IMR-90 (cell line): ENCODE measurements around the gene GARIN3. TPM values are rescaled to one million over a fixed set of nuclear protein-coding genes. Genes with fewer than 3 reads are reported as not detected.

Source experiments
- ATAC-seq: fragments of 200-7000 bp; cut with Tn5 transposase; 2 replicates; pipeline ENCODE4 v1.9.1; 2020; ENCODE audit warnings: low read depth, mild to moderate bottlenecking, moderate library complexity
- BruUV-seq: library from RNA; stranded (reverse); fragments of 400-500 nt; replicated peaks from 2 replicates; lab custom pipeline; 2021; lab: Mats Ljungman, UMichigan
- CTCF ChIA-PET: fragments of 300-600 bp; formaldehyde crosslinking; extraction: SDS; loops from one replicate; lab custom pipeline; 2021; ENCODE audit warnings: antibody characterized with exemption; lab: Yijun Ruan, JAX
- POLR2A ChIA-PET: fragments of 300-600 bp; sonication (Branson Sonifier 250); formaldehyde crosslinking; loops from one replicate; lab custom pipeline; 2022; ENCODE audit warnings: antibody characterized with exemption; ENCODE audit not compliant: unreplicated experiment; lab: Charles Lee
- DNase-seq: peaks from one replicate; pipeline ENCODE4 v3.0.0; 2013
- H2AFZ ChIP-seq: replicated peaks from 2 replicates; pipeline ENCODE3; 2013; ENCODE audit warnings: low read length, mild to moderate bottlenecking; ENCODE audit not compliant: poor library complexity
- H2AK5ac ChIP-seq: 2 replicates; pipeline ENCODE4 v1.6.1; 2013; ENCODE audit warnings: low read depth, low read length, inconsistent platforms
- H2AK9ac ChIP-seq: replicated peaks from 2 replicates; pipeline ENCODE3; 2013; ENCODE audit warnings: mild to moderate bottlenecking, low read depth, low read length, moderate library complexity; ENCODE audit not compliant: poor library complexity
- H2BK120ac ChIP-seq: 2 replicates; pipeline ENCODE4 v1.6.1; 2013; ENCODE audit warnings: low read depth, low read length, inconsistent platforms
- H2BK15ac ChIP-seq: 3 replicates; pipeline ENCODE4 v1.6.1; 2013; ENCODE audit warnings: low read depth, low read length, inconsistent platforms
- H2BK20ac ChIP-seq: 2 replicates; pipeline ENCODE4 v1.6.1; 2013; ENCODE audit warnings: low read depth, mild to moderate bottlenecking, inconsistent platforms, low read length, moderate library complexity
- H2BK5ac ChIP-seq: 2 replicates; pipeline ENCODE4 v1.6.1; 2013; ENCODE audit warnings: mild to moderate bottlenecking, low read depth, low read length, inconsistent platforms; ENCODE audit not compliant: poor library complexity, severe bottlenecking
- H3K14ac ChIP-seq: replicated peaks from 2 replicates; pipeline ENCODE4 v1.6.1; 2013; ENCODE audit warnings: low read depth, low read length, inconsistent platforms
- H3K18ac ChIP-seq: 2 replicates; pipeline ENCODE4 v1.6.1; 2013; ENCODE audit warnings: low read depth, low read length, control low read depth
- H3K23ac ChIP-seq: 2 replicates; pipeline ENCODE4 v1.6.1; 2013; ENCODE audit warnings: low read depth, low read length, inconsistent platforms
- H3K27ac ChIP-seq: 2 replicates; pipeline ENCODE4 v1.5.1; 2013; ENCODE audit warnings: mild to moderate bottlenecking, control low read depth, low read length; ENCODE audit not compliant: insufficient read depth
- H3K27me3 ChIP-seq: 2 replicates; pipeline ENCODE4 v1.6.1; 2013; ENCODE audit warnings: low read length; ENCODE audit not compliant: control insufficient read depth, insufficient read depth
- H3K36me3 ChIP-seq: 2 replicates; pipeline ENCODE4 v1.6.1; 2013; ENCODE audit warnings: low read length, mixed read lengths; ENCODE audit not compliant: control insufficient read depth, insufficient read depth
- H3K4ac ChIP-seq: 2 replicates; pipeline ENCODE4 v1.6.1; 2013; ENCODE audit warnings: low read depth, low read length, inconsistent platforms
- H3K4me1 ChIP-seq: 2 replicates; pipeline ENCODE4 v1.6.1; 2013; ENCODE audit warnings: low read length, mixed read lengths; ENCODE audit not compliant: control insufficient read depth, insufficient read depth
- H3K4me2 ChIP-seq: 2 replicates; pipeline ENCODE4 v1.6.1; 2013; ENCODE audit warnings: low read depth, mild to moderate bottlenecking, control low read depth, low read length, moderate library complexity
- H3K4me3 ChIP-seq: 2 replicates; pipeline ENCODE4 v1.5.1; 2013; ENCODE audit warnings: low read depth, mild to moderate bottlenecking, control low read depth, low read length, moderate library complexity; ENCODE audit not compliant: insufficient read depth
- H3K56ac ChIP-seq: 2 replicates; pipeline ENCODE4 v1.6.1; 2013; ENCODE audit warnings: low read length, inconsistent platforms; ENCODE audit not compliant: insufficient read depth; ENCODE audit errors: extremely low read depth
- H3K79me1 ChIP-seq, 2 experiments: 2 replicates each; pipeline ENCODE4 v1.6.1; 2013; ENCODE audit warnings: low read length in 2 of 2, inconsistent platforms in 1 of 2, low read depth in 1 of 2
- H3K9ac ChIP-seq: 2 replicates; pipeline ENCODE4 v1.6.1; 2013; ENCODE audit warnings: low read depth, low read length, control low read depth
- H3K9me1 ChIP-seq: 2 replicates; pipeline ENCODE4 v1.6.1; 2013; ENCODE audit warnings: low read length, inconsistent platforms; ENCODE audit not compliant: insufficient read depth
- H3K9me3 ChIP-seq: 2 replicates; pipeline ENCODE4 v1.6.1; 2013; ENCODE audit warnings: low read length; ENCODE audit not compliant: control insufficient read depth, insufficient read depth
- H4K20me1 ChIP-seq: 2 replicates; pipeline ENCODE4 v1.6.1; 2013; ENCODE audit warnings: low read length, inconsistent platforms; ENCODE audit not compliant: insufficient read depth
- H4K5ac ChIP-seq: 2 replicates; pipeline ENCODE4 v1.6.1; 2013; ENCODE audit warnings: mild to moderate bottlenecking, low read depth, low read length, control low read depth
- H4K8ac ChIP-seq, 2 experiments: 2 replicates each; pipeline ENCODE4 v1.6.1; 2013; ENCODE audit warnings: low read depth in 2 of 2, low read length in 2 of 2, control low read depth in 1 of 2, inconsistent platforms in 1 of 2
- H4K91ac ChIP-seq: 2 replicates; pipeline ENCODE4 v1.6.1; 2013; ENCODE audit warnings: low read depth, low read length, inconsistent platforms; ENCODE audit not compliant: insufficient read depth
- BHLHE40 ChIP-seq: fragments of 150-350 bp; IDR thresholded peaks from 2 replicates; pipeline ENCODE4 v1.6.1; 2016; ENCODE audit warnings: mild to moderate bottlenecking, low read depth, low read length
- CEBPB ChIP-seq: IDR thresholded peaks from 2 replicates; pipeline ENCODE4 v1.6.1; 2012; ENCODE audit warnings: low read depth, low read length, improper control_type of control experiment
- CHD1 ChIP-seq: IDR thresholded peaks from 2 replicates; pipeline ENCODE4 v1.6.1; 2012; ENCODE audit warnings: low read depth, low read length, improper control_type of control experiment
- CTCF ChIP-seq: conservative IDR thresholded peaks from 2 replicates; pipeline ENCODE4 v1.5.1; 2012; ENCODE audit warnings: mild to moderate bottlenecking, low read depth, low read length, improper control_type of control experiment
- ELK1 ChIP-seq: fragments of 150-350 bp; IDR thresholded peaks from 2 replicates; pipeline ENCODE4 v1.6.1; 2016; ENCODE audit warnings: low read depth, mild to moderate bottlenecking, low read length, moderate library complexity, borderline replicate concordance
- FOS ChIP-seq: fragments of 150-350 bp; IDR thresholded peaks from 2 replicates; pipeline ENCODE4 v1.6.1; 2016; ENCODE audit warnings: low read depth, low read length
- MAFK ChIP-seq: IDR thresholded peaks from 2 replicates; pipeline ENCODE4 v1.6.1; 2012; ENCODE audit warnings: low read depth, low read length, improper control_type of control experiment
- MAZ ChIP-seq: IDR thresholded peaks from 2 replicates; pipeline ENCODE4 v1.6.1; 2012; ENCODE audit warnings: low read depth, mild to moderate bottlenecking, low read length, improper control_type of control experiment, moderate library complexity, borderline replicate concordance
- MXI1 ChIP-seq: IDR thresholded peaks from 2 replicates; pipeline ENCODE4 v1.6.1; 2012; ENCODE audit warnings: low read depth, mild to moderate bottlenecking, low read length, moderate library complexity, borderline replicate concordance
- NFE2L2 ChIP-seq: fragments of 150-350 bp; IDR thresholded peaks from 2 replicates; pipeline ENCODE4 v1.6.1; 2016; ENCODE audit warnings: low read depth, mild to moderate bottlenecking, low read length
- POLR2A ChIP-seq: IDR thresholded peaks from 2 replicates; pipeline ENCODE4 v1.6.1; 2012; ENCODE audit warnings: mild to moderate bottlenecking, low read depth, low read length
- RAD21 ChIP-seq: IDR thresholded peaks from 2 replicates; pipeline ENCODE4 v1.6.1; 2012; ENCODE audit warnings: low read length, improper control_type of control experiment
- RCOR1 ChIP-seq: IDR thresholded peaks from 2 replicates; pipeline ENCODE4 v1.6.1; 2012; ENCODE audit warnings: mild to moderate bottlenecking, low read length, improper control_type of control experiment; ENCODE audit not compliant: insufficient replicate concordance
- RFX5 ChIP-seq: IDR thresholded peaks from 2 replicates; pipeline ENCODE4 v1.8.0; 2012; ENCODE audit warnings: low read depth, mild to moderate bottlenecking, low read length, moderate library complexity
- SMC3 ChIP-seq: fragments of 150-350 bp; IDR thresholded peaks from 2 replicates; pipeline ENCODE4 v1.6.1; 2016; ENCODE audit warnings: low read depth, mild to moderate bottlenecking, antibody characterized with exemption, low read length, moderate library complexity
- USF2 ChIP-seq: fragments of 150-350 bp; IDR thresholded peaks from 2 replicates; pipeline ENCODE4 v1.6.1; 2017; ENCODE audit warnings: mild to moderate bottlenecking, antibody characterized with exemption, low read length, low read depth
- WGBS, 2 experiments: methylation state at CpG; one replicate each; pipeline versions ENCODE4 v1.1.5 to v1.1.7; 2013; ENCODE audit warnings: missing lambda C conversion rate in 2 of 2; ENCODE audit not compliant: insufficient read length in 1 of 2; ENCODE audit errors: extremely low coverage in 2 of 2; 5-methylcytosine and 5-hydroxymethylcytosine counted together
- dilution Hi-C: fragments of 300-500 bp; cut with HindIII; formaldehyde crosslinking; loops from one replicate; pipeline ENCODE4 v1.14.3; 2018; ENCODE audit warnings: low sequenced_read_pairs; ENCODE audit not compliant: unreplicated experiment
- in situ Hi-C: fragments of 300-500 bp; cut with MboI; formaldehyde crosslinking; loops from 3 replicates; pipeline ENCODE4 v1.14.3; 2019; ENCODE audit warnings: low sequenced_read_pairs, inconsistent platforms, mixed read lengths
- intact Hi-C: fragments of 100-400 bp; cut with micrococcal nuclease; formaldehyde crosslinking; loops from 2 replicates; pipeline ENCODE4 v1.10.0; 2022
- polyA plus RNA-seq, 3 experiments: library from polyadenylated mRNA; depleted of rRNA; stranded (reverse); fragments of >200 nt; gene quantifications; 2 replicates each; pipeline ENCODE4 v1.2.3, GENCODE V29; 2012; ENCODE audit warnings: low replicate concordance in 1 of 3
- total RNA-seq: library from RNA; depleted of rRNA; stranded (reverse); fragments of >200 nt; gene quantifications from 2 replicates; pipeline ENCODE4 v1.2.3, GENCODE V29; 2012

The GARIN3 gene
- total and polyA plus RNA-seq, 2 of the 4 experiments (the other 2 are of a cell fraction), result not detected

GRCh38 chr5:157205708-157206107, 39.6 kb upstream of the GARIN3 start:
- H3K9me1 ChIP-seq, result no peaks in the 10 kb centered on the region
- no peak overlapping the region for H2AK5ac ChIP-seq
- H3K79me1 ChIP-seq, result no peaks in the 10 kb centered on the region
- H3K9ac ChIP-seq, result no peak overlapping the region
- H3K23ac ChIP-seq, result no peak overlapping the region
- no peak overlapping the region for H2BK15ac ChIP-seq
- H3K56ac ChIP-seq, result no peak overlapping the region
- CTCF ChIA-PET, result no interaction called here
- WGBS, 2 experiments, result no CpG with 5 or more reads among the region's 6 CpGs
- no peak overlapping the region for H4K5ac ChIP-seq
- no peak overlapping the region for H3K4ac ChIP-seq
- no TSS peak for BruUV-seq
- ATAC-seq (no peak), DNase-seq (no peak)
- TF ChIP-seq RAD21 (no peak), NFE2L2 (no peak), MXI1 (no peak), CTCF (no peak), ELK1 (no peak), RCOR1 (no peak), USF2 (no peak), RFX5 (no peak), POLR2A (no peak), FOS (no peak), CEBPB (no peak), MAZ (no peak), MAFK (no peak), BHLHE40 (no peak), CHD1 (no peak), SMC3 (no peak)
- no peaks in the 10 kb centered on the region for H3K27me3 ChIP-seq
- no peak overlapping the region for H2BK20ac ChIP-seq
- no peaks in the 10 kb centered on the region for H3K36me3 ChIP-seq
- POLR2A ChIA-PET, result no interaction called here
- no peak overlapping the region for H3K14ac ChIP-seq
- no peak overlapping the region for H2AFZ ChIP-seq
- no peak overlapping the region for H3K4me2 ChIP-seq
- H2BK120ac ChIP-seq, result no peak overlapping the region
- no peaks in the 10 kb centered on the region for H3K9me3 ChIP-seq
- intact Hi-C loops, result no loop called here
- H4K8ac ChIP-seq, result no peak overlapping the region
- dilution Hi-C loops, result no loop called here
- H2AK9ac ChIP-seq, result no peak overlapping the region
- H3K4me1 ChIP-seq, result no peaks in the 10 kb centered on the region
- no peak overlapping the region for H3K18ac ChIP-seq
- H3K4me3 ChIP-seq, result no peak overlapping the region
- H4K20me1 ChIP-seq, result no peaks in the 10 kb centered on the region
- no peak overlapping the region for H2BK5ac ChIP-seq
- no peak overlapping the region for H3K27ac ChIP-seq
- H4K91ac ChIP-seq, result no peak overlapping the region
- in situ Hi-C loops, result no loop called here
